NCI-H345 (cell line): Measurements from ENCODE around the gene UBAC1.
"Not testable (repeated sequence)": the region's sequence is repeated elsewhere in the genome, so short reads cannot be mapped to it uniquely, and the experiment has no call there.

ENCODE experiments used
- DNase-seq: peaks from one replicate; lab custom pipeline; 2025; lab: John Stamatoyannopoulos, UW

Gene UBAC1

GRCh38 chr9:135920973-135921585 lies 40.1 kb downstream of the UBAC1 start:
- DNase-seq = no peak

GRCh38 chr9:135920256-135920930 lies 40.8 kb downstream of the UBAC1 start:
- DNase-seq = no peak

- DNase-seq = no peak
These were observed 41.8 kb downstream of the UBAC1 start for GRCh38 chr9:135919318-135919890.

- DNase-seq = not testable (repeated sequence)
These were observed 44.9 kb downstream of the UBAC1 start for GRCh38 chr9:135916227-135916626.

- no peak for DNase-seq
These were observed 46.3 kb downstream of the UBAC1 start for GRCh38 chr9:135914921-135915320.

GRCh38 chr9:135911233-135911632 lies 49.9 kb downstream of the UBAC1 start:
- DNase-seq = not testable (repeated sequence)

GRCh38 chr9:135910757-135911156 lies 50.4 kb downstream of the UBAC1 start:
- DNase-seq = no peak

GRCh38 chr9:135910216-135910615 lies 51.0 kb downstream of the UBAC1 start:
- DNase-seq = no peak

GRCh38 chr9:135909371-135909770 lies 51.8 kb downstream of the UBAC1 start:
- DNase-seq = no peak

GRCh38 chr9:135908754-135909204 lies 52.4 kb downstream of the UBAC1 start:
- DNase-seq = no peak

- peak; percentile 32 for DNase-seq
These were observed 53.0 kb downstream of the UBAC1 start for GRCh38 chr9:135908093-135908753.

GRCh38 chr9:135907431-135908092 lies 53.6 kb downstream of the UBAC1 start, which contains the start of gene CAMSAP1:
Gene CAMSAP1 (minus strand): TSS chr9:135907546. CDS start chr9:135907159, 387 bp downstream.
- DNase-seq = peak; percentile 99

GRCh38 chr9:135907006-135907430 lies 54.2 kb downstream of the UBAC1 start:
- peak; percentile 52 for DNase-seq

GRCh38 chr9:135906291-135907005 lies 54.7 kb downstream of the UBAC1 start:
- no peak for DNase-seq

GRCh38 chr9:135905380-135906258 lies 55.6 kb downstream of the UBAC1 start:
- DNase-seq = no peak

GRCh38 chr9:135903786-135904520 lies 57.2 kb downstream of the UBAC1 start:
- no peak for DNase-seq

- DNase-seq = no peak
These were observed 57.9 kb downstream of the UBAC1 start for GRCh38 chr9:135903358-135903656.

GRCh38 chr9:135902655-135903357 lies 58.4 kb downstream of the UBAC1 start:
- DNase-seq = no peak

GRCh38 chr9:135901826-135902225 lies 59.3 kb downstream of the UBAC1 start:
- DNase-seq = no peak
